Measurements from ENCODE around the gene SVIL.

DNA sequence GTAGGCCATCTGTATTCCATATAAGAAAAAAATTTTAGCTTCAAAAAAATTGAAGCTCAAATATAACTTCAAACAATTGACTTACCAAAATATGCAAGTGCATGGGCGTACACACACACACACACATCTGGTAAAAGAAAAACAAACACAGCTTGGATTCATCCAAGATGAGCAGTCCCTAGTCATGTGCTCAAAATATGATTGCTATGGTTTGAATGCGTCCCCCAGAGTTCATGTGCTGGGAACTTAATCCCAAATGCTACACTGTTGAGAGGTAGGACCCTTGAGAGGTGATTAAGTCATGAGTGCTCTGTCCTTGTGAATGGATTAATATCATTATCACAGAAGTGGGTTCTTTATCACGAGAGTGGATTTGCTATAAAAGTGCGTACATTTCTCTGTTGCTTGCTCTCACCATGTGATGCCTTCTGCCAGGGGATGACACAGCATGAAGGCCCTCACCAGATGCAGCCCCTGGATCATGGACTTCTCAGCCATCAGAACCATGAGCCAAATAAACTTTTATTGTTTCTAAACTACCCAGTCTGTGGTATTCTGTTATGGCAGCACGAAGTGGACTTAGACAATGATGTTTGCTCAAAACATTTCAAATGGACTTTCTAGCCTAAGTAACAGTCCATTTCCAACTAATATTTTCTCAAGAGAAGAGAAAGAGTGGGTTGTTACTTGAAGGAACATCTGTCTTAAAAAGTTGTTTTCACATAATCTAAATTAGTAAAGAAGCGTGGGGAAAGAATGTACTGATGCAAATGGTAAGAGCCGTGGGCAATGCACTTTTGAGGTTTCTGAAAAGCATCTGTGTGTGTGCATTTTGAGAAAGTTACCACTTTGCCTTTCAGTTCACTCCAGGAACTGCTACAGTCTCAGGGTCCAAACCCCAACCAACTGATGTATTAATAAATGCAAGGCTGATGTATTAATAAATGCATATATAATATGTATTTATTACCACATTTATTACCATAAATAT, 15.1 kb upstream of the SVIL start:
- TF ChIP-seq, protein P1, sequence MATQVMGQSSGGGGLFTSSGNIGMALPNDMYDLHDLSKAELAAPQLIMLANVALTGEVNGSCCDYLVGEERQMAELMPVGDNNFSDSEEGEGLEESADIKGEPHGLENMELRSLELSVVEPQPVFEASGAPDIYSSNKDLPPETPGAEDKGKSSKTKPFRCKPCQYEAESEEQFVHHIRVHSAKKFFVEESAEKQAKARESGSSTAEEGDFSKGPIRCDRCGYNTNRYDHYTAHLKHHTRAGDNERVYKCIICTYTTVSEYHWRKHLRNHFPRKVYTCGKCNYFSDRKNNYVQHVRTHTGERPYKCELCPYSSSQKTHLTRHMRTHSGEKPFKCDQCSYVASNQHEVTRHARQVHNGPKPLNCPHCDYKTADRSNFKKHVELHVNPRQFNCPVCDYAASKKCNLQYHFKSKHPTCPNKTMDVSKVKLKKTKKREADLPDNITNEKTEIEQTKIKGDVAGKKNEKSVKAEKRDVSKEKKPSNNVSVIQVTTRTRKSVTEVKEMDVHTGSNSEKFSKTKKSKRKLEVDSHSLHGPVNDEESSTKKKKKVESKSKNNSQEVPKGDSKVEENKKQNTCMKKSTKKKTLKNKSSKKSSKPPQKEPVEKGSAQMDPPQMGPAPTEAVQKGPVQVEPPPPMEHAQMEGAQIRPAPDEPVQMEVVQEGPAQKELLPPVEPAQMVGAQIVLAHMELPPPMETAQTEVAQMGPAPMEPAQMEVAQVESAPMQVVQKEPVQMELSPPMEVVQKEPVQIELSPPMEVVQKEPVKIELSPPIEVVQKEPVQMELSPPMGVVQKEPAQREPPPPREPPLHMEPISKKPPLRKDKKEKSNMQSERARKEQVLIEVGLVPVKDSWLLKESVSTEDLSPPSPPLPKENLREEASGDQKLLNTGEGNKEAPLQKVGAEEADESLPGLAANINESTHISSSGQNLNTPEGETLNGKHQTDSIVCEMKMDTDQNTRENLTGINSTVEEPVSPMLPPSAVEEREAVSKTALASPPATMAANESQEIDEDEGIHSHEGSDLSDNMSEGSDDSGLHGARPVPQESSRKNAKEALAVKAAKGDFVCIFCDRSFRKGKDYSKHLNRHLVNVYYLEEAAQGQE (IDR thresholded peaks at IDR 0.05; ENCODE audit: low read depth): no peak
- TF ChIP-seq EP300 (IDR thresholded peaks at IDR 0.05; ENCODE audit: borderline replicate concordance): no peak
- no peak for TF ChIP-seq TAF1 (IDR thresholded peaks at IDR 0.05; ENCODE audit: low read depth)
- TF ChIP-seq, protein P2, sequence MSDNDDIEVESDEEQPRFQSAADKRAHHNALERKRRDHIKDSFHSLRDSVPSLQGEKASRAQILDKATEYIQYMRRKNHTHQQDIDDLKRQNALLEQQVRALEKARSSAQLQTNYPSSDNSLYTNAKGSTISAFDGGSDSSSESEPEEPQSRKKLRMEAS (IDR thresholded peaks at IDR 0.05): no peak
- no peak for TF ChIP-seq YY1 (IDR thresholded peaks at IDR 0.05; ENCODE audit: low read depth)
- no peak for TF ChIP-seq CEBPB (IDR thresholded peaks at IDR 0.05)
- no peak for TF ChIP-seq TEAD4 (IDR thresholded peaks at IDR 0.05)
- TF ChIP-seq EGR1 (IDR thresholded peaks at IDR 0.05): no peak
- no peak for TF ChIP-seq RAD21 (IDR thresholded peaks at IDR 0.05; ENCODE audit: low read depth)
- TF ChIP-seq CREB1 (IDR thresholded peaks at IDR 0.05; ENCODE audit: low read depth): no peak
- TF ChIP-seq ZBTB7A (IDR thresholded peaks at IDR 0.05; ENCODE audit: low read depth): no peak
- no peak for TF ChIP-seq NFIC (IDR thresholded peaks at IDR 0.05)
- TF ChIP-seq, protein P3, sequence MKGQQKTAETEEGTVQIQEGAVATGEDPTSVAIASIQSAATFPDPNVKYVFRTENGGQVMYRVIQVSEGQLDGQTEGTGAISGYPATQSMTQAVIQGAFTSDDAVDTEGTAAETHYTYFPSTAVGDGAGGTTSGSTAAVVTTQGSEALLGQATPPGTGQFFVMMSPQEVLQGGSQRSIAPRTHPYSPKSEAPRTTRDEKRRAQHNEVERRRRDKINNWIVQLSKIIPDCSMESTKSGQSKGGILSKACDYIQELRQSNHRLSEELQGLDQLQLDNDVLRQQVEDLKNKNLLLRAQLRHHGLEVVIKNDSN (IDR thresholded peaks at IDR 0.05): no peak
- no peak for TF ChIP-seq FOXM1 (IDR thresholded peaks at IDR 0.05; ENCODE audit: borderline replicate concordance, low read depth)
